ENCODE measurements around the gene KRTCAP3.

KRTCAP3 gene

GRCh38 chr2:27428978-27429541 lies 13.1 kb upstream of the KRTCAP3 start:
- in situ Hi-C loops (cut with HindIII; ENCODE audit: low pct_ligation_motif_present, low pct_unique_long_range_greater_than_20kb, low sequenced_read_pairs), result no loop called here
- peak; percentile 90 for DNase-seq

- peak; percentile 42 for DNase-seq
- in situ Hi-C loops (cut with HindIII; ENCODE audit: low pct_ligation_motif_present, low pct_unique_long_range_greater_than_20kb, low sequenced_read_pairs), result no loop called here
Measured at GRCh38 chr2:27431395-27431794, 10.8 kb upstream of the KRTCAP3 start.

GRCh38 chr2:27435628-27436027 lies 6.6 kb upstream of the KRTCAP3 start:
- in situ Hi-C loops (cut with HindIII; ENCODE audit: low pct_ligation_motif_present, low pct_unique_long_range_greater_than_20kb, low sequenced_read_pairs), result no loop called here
- DNase-seq, result no peak

GRCh38 chr2:27441226-27441926 lies 805 bp upstream of the KRTCAP3 start:
- in situ Hi-C loops (cut with HindIII; ENCODE audit: low pct_ligation_motif_present, low pct_unique_long_range_greater_than_20kb, low sequenced_read_pairs), result no loop called here
- no peak for DNase-seq

- DNase-seq, result no peak
- in situ Hi-C loops (cut with HindIII; ENCODE audit: low pct_ligation_motif_present, low pct_unique_long_range_greater_than_20kb, low sequenced_read_pairs), result no loop called here
Measured at GRCh38 chr2:27442920-27443282, 720 bp downstream of the KRTCAP3 start.

GRCh38 chr2:27445155-27445554 lies 3.0 kb downstream of the KRTCAP3 start:
- in situ Hi-C loops (cut with HindIII; ENCODE audit: low pct_ligation_motif_present, low pct_unique_long_range_greater_than_20kb, low sequenced_read_pairs), result no loop called here
- no peak for DNase-seq

- in situ Hi-C loops (cut with HindIII; ENCODE audit: low pct_ligation_motif_present, low pct_unique_long_range_greater_than_20kb, low sequenced_read_pairs), result no loop called here
- DNase-seq, result no peak
Measured at GRCh38 chr2:27445615-27446014, 3.4 kb downstream of the KRTCAP3 start.

- in situ Hi-C loops (cut with HindIII; ENCODE audit: low pct_ligation_motif_present, low pct_unique_long_range_greater_than_20kb, low sequenced_read_pairs), result no loop called here
- DNase-seq, result no peak
Measured at GRCh38 chr2:27446057-27446456, 3.9 kb downstream of the KRTCAP3 start.

- no peak for DNase-seq
- in situ Hi-C loops (cut with HindIII; ENCODE audit: low pct_ligation_motif_present, low pct_unique_long_range_greater_than_20kb, low sequenced_read_pairs), result no loop called here
Measured at GRCh38 chr2:27448381-27448780, 6.2 kb downstream of the KRTCAP3 start.

- no peak for DNase-seq
- in situ Hi-C loops (cut with HindIII; ENCODE audit: low pct_ligation_motif_present, low pct_unique_long_range_greater_than_20kb, low sequenced_read_pairs), result no loop called here
Measured at GRCh38 chr2:27451095-27451494, 8.9 kb downstream of the KRTCAP3 start.

- in situ Hi-C loops (cut with HindIII; ENCODE audit: low pct_ligation_motif_present, low pct_unique_long_range_greater_than_20kb, low sequenced_read_pairs), result no loop called here
- DNase-seq, result no peak
Measured at GRCh38 chr2:27453968-27454367, 11.8 kb downstream of the KRTCAP3 start.

GRCh38 chr2:27461118-27461517 lies 18.9 kb downstream of the KRTCAP3 start:
- DNase-seq, result no peak
- in situ Hi-C loops (cut with HindIII; ENCODE audit: low pct_ligation_motif_present, low pct_unique_long_range_greater_than_20kb, low sequenced_read_pairs), result no loop called here

- in situ Hi-C loops (cut with HindIII; ENCODE audit: low pct_ligation_motif_present, low pct_unique_long_range_greater_than_20kb, low sequenced_read_pairs), result no loop called here
Measured at GRCh38 chr2:27464443-27464842, 22.3 kb downstream of the KRTCAP3 start.

GRCh38 chr2:27471961-27472360 lies 29.8 kb downstream of the KRTCAP3 start:
- in situ Hi-C loops (cut with HindIII; ENCODE audit: low pct_ligation_motif_present, low pct_unique_long_range_greater_than_20kb, low sequenced_read_pairs), result no loop called here
- DNase-seq, result no peak

More at GRCh38 chr2:27464443-27464842, 22.3 kb downstream of the KRTCAP3 start:
- no peak for DNase-seq

- no peak for DNase-seq
- in situ Hi-C loops (cut with HindIII; ENCODE audit: low pct_ligation_motif_present, low pct_unique_long_range_greater_than_20kb, low sequenced_read_pairs), result no loop called here
Measured at GRCh38 chr2:27485496-27485895, 43.3 kb downstream of the KRTCAP3 start.

- in situ Hi-C loops (cut with HindIII; ENCODE audit: low pct_ligation_motif_present, low pct_unique_long_range_greater_than_20kb, low sequenced_read_pairs), result no loop called here
- peak; percentile 58 for DNase-seq
Measured at GRCh38 chr2:27489118-27489497, 46.9 kb downstream of the KRTCAP3 start.

GRCh38 chr2:27489498-27490397 lies 47.6 kb downstream of the KRTCAP3 start, which contains the start of gene IFT172:
Gene IFT172, minus strand, starts transcription at chr2:27489743. Its CDS starts 90 bp downstream, at chr2:27489653.
- peak; percentile 99 for DNase-seq
- in situ Hi-C loops (cut with HindIII; ENCODE audit: low pct_ligation_motif_present, low pct_unique_long_range_greater_than_20kb, low sequenced_read_pairs), result no loop called here

GRCh38 chr2:27492557-27492956 lies 50.4 kb downstream of the KRTCAP3 start:
- in situ Hi-C loops (cut with HindIII; ENCODE audit: low pct_ligation_motif_present, low pct_unique_long_range_greater_than_20kb, low sequenced_read_pairs), result no loop called here
- DNase-seq, result no peak

- in situ Hi-C loops (cut with HindIII; ENCODE audit: low pct_ligation_motif_present, low pct_unique_long_range_greater_than_20kb, low sequenced_read_pairs), result no loop called here
- DNase-seq, result no peak
Measured at GRCh38 chr2:27493948-27494283, 51.7 kb downstream of the KRTCAP3 start.
